Lower leg skin (tissue), 3 donors: ENCODE measurements around the gene HS2ST1.

Experiments
- POLR2A ChIP-seq, 2 donors: fragments of 450-650 bp; IDR thresholded peaks; one replicate each; pipeline ENCODE4 v1.6.1; 2016 to 2017; ENCODE audit warnings: antibody characterized with exemption in 2 of 2, mild to moderate bottlenecking in 1 of 2, moderate library complexity in 1 of 2
- TF ChIP-seq, protein P1 (sequence below), 3 donors: fragments of 450-650 bp; IDR thresholded peaks; one replicate each; pipeline ENCODE4 v1.5.1; 2016; ENCODE audit warnings: antibody characterized with exemption in 3 of 3, mild to moderate bottlenecking in 3 of 3, moderate library complexity in 2 of 3

DNA sequence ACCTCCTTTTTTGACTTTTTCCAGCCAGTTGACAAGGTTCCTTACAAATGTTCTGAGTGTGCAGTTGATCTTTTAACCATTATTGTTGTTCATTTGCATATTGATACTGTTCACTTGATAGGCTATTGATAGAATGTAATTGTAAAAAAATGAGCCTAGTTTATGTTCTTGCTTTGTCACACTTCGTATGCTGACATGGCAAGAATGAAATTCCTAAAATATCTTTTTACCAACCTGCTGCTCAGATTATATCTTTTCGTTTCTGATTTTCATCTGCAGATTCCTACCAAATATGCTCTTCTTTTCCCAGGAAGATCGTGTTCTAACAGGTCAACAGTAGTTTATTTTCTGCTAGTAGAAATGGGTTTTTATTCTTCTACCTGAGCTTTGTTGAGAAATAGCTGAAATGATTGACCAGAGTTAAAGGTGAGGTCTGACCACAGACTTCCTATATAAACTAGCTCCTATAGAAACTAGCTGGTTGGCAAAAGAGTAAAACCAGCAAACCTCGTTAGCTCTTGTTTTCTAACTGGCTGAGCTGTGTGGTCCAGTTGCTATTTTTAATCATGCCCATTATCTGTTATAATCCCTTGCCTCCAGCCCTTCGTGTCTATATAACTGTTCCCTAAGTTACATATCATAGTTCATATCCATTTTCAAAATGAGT is 174.8 kb downstream of the HS2ST1 start:
- TF ChIP-seq POLR2A (IDR thresholded peaks at IDR 0.05): no peak
- TF ChIP-seq, protein P1, sequence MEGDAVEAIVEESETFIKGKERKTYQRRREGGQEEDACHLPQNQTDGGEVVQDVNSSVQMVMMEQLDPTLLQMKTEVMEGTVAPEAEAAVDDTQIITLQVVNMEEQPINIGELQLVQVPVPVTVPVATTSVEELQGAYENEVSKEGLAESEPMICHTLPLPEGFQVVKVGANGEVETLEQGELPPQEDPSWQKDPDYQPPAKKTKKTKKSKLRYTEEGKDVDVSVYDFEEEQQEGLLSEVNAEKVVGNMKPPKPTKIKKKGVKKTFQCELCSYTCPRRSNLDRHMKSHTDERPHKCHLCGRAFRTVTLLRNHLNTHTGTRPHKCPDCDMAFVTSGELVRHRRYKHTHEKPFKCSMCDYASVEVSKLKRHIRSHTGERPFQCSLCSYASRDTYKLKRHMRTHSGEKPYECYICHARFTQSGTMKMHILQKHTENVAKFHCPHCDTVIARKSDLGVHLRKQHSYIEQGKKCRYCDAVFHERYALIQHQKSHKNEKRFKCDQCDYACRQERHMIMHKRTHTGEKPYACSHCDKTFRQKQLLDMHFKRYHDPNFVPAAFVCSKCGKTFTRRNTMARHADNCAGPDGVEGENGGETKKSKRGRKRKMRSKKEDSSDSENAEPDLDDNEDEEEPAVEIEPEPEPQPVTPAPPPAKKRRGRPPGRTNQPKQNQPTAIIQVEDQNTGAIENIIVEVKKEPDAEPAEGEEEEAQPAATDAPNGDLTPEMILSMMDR (IDR thresholded peaks at IDR 0.05): no peak
